ENCODE results near the gene COX7A2L. TPM values are rescaled to one million over a fixed set of nuclear protein-coding genes. Genes with fewer than 3 reads are reported as not detected.

Gene COX7A2L
- total RNA-seq, 1 donor from 2014 or later: 445 TPM

GRCh38 chr2:42315844-42316470, 45.1 kb downstream of the COX7A2L start:
- Histone ChIP-seq H3K4me3 (ENCODE audit: low read depth, low read length) (no peak overlapping the region), H3K27me3 (ENCODE audit: control insufficient read depth, insufficient read depth, low read length) (no peaks in the 10 kb centered on the region), H3K36me3 (ENCODE audit: control insufficient read depth, insufficient read depth, low read length) (peaks cover 1% of the 10 kb centered on the region)
- DNase-seq (ENCODE audit: low read depth): no peak
- TF ChIP-seq CTCF (IDR thresholded peaks at IDR 0.05; ENCODE audit: insufficient read depth, low read length, severe bottlenecking): no peak
- FAIRE-seq: no peak

- Histone ChIP-seq H3K36me3 (ENCODE audit: control insufficient read depth, insufficient read depth, low read length) (peaks cover 1% of the 10 kb centered on the region), H3K4me3 (ENCODE audit: low read depth, low read length) (no peak overlapping the region), H3K27me3 (ENCODE audit: control insufficient read depth, insufficient read depth, low read length) (no peaks in the 10 kb centered on the region)
- no peak for FAIRE-seq
- TF ChIP-seq CTCF (IDR thresholded peaks at IDR 0.05; ENCODE audit: insufficient read depth, low read length, severe bottlenecking): no peak
- DNase-seq (ENCODE audit: low read depth): peak; percentile 96
Measured at GRCh38 chr2:42314892-42315468, 46.0 kb downstream of the COX7A2L start.

GRCh38 chr2:42312106-42312505, 48.9 kb downstream of the COX7A2L start:
- FAIRE-seq (no peak), DNase-seq (ENCODE audit: low read depth) (peak; percentile 7)
- Histone ChIP-seq H3K4me3 (ENCODE audit: low read depth, low read length) (no peak overlapping the region), H3K36me3 (ENCODE audit: control insufficient read depth, insufficient read depth, low read length) (peaks cover 1% of the 10 kb centered on the region), H3K27me3 (ENCODE audit: control insufficient read depth, insufficient read depth, low read length) (no peaks in the 10 kb centered on the region)
- no peak for TF ChIP-seq CTCF (IDR thresholded peaks at IDR 0.05; ENCODE audit: insufficient read depth, low read length, severe bottlenecking)

- FAIRE-seq: no peak
- DNase-seq (ENCODE audit: low read depth): no peak
- Histone ChIP-seq H3K27me3 (ENCODE audit: control insufficient read depth, insufficient read depth, low read length) (no peaks in the 10 kb centered on the region), H3K4me3 (ENCODE audit: low read depth, low read length) (no peak overlapping the region), H3K36me3 (ENCODE audit: control insufficient read depth, insufficient read depth, low read length) (no peaks in the 10 kb centered on the region)
- no peak for TF ChIP-seq CTCF (IDR thresholded peaks at IDR 0.05; ENCODE audit: insufficient read depth, low read length, severe bottlenecking)
Measured at GRCh38 chr2:42310007-42310515, 51.0 kb downstream of the COX7A2L start.

- H3K4me3 ChIP-seq (ENCODE audit: low read depth, low read length): no peak overlapping the region
- DNase-seq (ENCODE audit: low read depth): no peak
- no peak for FAIRE-seq
- H3K27me3 ChIP-seq (ENCODE audit: control insufficient read depth, insufficient read depth, low read length): no peaks in the 10 kb centered on the region
- no peak for TF ChIP-seq CTCF (IDR thresholded peaks at IDR 0.05; ENCODE audit: insufficient read depth, low read length, severe bottlenecking)
- no peaks in the 10 kb centered on the region for H3K36me3 ChIP-seq (ENCODE audit: control insufficient read depth, insufficient read depth, low read length)
Measured at GRCh38 chr2:42309366-42309765, 51.7 kb downstream of the COX7A2L start.

Data from bronchial epithelial cell (primary cell).